WI38 (cell line): ENCODE measurements around the gene SYNGAP1.

Experiments
- H3K4me3 ChIP-seq: 2 replicates; pipeline ENCODE4 v1.5.1; 2011; ENCODE audit warnings: low read depth, mild to moderate bottlenecking, control low read depth, low read length
- TF ChIP-seq, protein P1 (sequence below): IDR thresholded peaks from 2 replicates; pipeline ENCODE4 v1.5.1; 2012; ENCODE audit warnings: low read depth, mild to moderate bottlenecking, control low read depth, low read length

Gene SYNGAP1

DNA sequence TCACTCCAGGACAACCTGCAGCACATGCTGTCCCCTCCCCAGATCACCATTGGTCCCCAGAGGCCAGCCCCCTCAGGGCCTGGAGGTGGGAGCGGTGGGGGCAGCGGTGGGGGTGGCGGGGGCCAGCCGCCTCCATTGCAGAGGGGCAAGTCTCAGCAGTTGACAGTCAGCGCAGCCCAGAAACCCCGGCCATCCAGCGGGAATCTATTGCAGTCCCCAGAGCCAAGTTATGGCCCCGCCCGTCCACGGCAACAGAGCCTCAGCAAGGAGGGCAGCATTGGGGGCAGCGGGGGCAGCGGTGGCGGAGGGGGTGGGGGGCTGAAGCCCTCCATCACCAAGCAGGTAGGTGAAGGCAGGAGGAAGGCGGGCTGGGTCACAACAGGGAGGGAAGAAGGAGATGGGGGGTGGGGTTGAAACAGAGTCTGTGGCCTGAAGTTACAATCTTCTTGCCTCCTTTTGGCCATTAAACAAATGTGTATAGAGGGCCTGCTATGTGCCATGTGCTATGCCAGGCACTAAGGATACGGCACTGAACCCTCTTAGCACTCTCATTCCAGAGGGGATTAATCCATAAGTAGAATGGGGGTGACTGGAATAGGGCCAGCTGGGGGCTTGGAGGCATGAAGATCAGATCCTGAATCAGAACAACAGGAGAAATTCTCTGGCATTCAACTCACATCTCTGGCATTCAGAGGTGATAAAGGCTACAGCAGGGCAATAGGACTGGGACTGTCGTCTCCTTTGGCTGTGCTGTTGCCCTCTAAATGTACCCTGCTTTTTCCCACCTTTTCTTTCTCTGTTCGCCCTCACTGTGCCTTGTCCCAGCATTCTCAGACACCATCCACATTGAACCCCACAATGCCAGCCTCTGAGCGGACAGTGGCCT, 24.0 kb downstream of the SYNGAP1 start:
- H3K4me3 ChIP-seq = no peak overlapping the region
- TF ChIP-seq, protein P1, sequence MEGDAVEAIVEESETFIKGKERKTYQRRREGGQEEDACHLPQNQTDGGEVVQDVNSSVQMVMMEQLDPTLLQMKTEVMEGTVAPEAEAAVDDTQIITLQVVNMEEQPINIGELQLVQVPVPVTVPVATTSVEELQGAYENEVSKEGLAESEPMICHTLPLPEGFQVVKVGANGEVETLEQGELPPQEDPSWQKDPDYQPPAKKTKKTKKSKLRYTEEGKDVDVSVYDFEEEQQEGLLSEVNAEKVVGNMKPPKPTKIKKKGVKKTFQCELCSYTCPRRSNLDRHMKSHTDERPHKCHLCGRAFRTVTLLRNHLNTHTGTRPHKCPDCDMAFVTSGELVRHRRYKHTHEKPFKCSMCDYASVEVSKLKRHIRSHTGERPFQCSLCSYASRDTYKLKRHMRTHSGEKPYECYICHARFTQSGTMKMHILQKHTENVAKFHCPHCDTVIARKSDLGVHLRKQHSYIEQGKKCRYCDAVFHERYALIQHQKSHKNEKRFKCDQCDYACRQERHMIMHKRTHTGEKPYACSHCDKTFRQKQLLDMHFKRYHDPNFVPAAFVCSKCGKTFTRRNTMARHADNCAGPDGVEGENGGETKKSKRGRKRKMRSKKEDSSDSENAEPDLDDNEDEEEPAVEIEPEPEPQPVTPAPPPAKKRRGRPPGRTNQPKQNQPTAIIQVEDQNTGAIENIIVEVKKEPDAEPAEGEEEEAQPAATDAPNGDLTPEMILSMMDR = no peak

DNA sequence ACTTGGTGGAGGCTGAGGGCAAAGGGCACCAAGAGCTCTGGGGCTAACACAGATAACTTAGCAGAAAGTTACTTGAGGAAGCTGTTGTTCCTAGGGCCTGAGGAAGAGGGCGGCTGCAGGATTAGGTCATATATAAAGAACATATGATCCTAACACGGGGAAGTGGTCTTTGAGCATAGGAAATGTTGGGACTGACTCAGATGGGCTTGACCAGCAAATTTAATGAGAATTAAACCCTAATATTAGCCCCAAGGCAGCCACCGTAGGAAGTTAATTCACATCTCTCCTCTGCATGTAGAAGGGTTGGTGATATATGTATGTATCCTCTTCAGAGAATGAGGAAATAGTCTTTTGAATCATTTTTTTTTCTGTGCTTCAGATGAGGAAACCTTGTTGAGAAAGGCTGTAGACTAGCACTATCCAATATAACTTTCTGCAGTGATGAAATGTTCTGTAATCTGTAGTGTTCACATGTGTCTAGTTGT, 25.3 kb downstream of the SYNGAP1 start:
- TF ChIP-seq, protein P1 = no peak
- H3K4me3 ChIP-seq = no peak overlapping the region

DNA sequence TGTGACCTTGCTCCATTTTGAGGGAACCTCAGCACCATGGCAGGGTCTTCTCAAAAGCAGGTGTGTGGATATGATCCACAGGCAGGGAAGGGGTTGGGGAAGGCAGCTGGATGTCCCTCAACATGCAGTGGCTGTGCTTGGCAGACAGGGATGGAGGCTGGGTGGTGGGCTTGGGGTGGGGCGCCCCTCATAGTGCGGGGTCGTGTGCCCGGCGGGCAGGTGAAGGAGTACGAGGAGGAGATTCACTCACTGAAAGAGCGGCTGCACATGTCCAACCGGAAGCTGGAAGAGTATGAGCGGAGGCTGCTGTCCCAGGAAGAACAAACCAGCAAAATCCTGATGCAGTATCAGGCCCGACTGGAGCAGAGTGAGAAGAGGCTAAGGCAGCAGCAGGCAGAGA, 26.5 kb downstream of the SYNGAP1 start:
- TF ChIP-seq, protein P1 = no peak

DNA sequence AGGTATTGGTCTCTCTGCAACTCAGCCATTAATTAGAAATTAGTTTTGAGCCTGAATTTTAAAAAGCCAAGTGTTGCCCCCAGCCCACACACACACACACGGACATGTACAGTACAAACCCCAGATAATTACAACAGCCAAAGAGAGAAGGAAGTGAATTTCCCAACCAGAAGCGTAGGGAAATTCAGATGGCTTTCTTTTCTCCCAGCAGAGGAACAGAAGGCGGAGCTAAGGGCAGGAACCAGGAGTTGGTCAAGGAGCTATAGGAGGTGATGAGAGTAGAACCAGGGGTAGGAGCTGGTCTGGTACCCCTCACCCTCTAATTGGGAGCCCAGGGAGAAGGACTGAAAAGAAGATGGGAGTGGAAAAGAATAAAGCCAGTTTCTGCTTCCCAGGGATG, 30.6 kb downstream of the SYNGAP1 start:
- no peak overlapping the region for H3K4me3 ChIP-seq
- TF ChIP-seq, protein P1 = no peak

More for the DNA sequence above, 26.5 kb downstream of the SYNGAP1 start:
- H3K4me3 ChIP-seq = no peak overlapping the region

DNA sequence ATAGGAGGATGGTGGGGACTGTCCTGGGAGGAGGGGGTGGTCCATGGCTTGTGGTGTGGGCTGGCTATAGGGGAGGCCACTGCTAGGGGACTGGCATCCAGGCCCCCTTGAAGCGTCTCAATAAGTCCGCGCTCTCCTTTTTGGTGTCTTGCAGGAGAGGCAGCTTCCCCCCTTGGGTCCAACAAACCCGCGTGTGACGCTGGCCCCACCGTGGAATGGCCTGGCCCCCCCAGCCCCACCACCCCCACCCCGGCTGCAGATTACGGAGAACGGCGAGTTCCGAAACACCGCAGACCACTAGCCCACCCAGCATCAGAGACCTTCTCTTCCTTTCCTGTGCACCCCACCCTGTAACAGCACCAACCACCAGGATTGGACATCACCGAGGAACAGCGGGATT, 31.7 kb downstream of the SYNGAP1 start:
- TF ChIP-seq, protein P1 = no peak
- no peak overlapping the region for H3K4me3 ChIP-seq

DNA sequence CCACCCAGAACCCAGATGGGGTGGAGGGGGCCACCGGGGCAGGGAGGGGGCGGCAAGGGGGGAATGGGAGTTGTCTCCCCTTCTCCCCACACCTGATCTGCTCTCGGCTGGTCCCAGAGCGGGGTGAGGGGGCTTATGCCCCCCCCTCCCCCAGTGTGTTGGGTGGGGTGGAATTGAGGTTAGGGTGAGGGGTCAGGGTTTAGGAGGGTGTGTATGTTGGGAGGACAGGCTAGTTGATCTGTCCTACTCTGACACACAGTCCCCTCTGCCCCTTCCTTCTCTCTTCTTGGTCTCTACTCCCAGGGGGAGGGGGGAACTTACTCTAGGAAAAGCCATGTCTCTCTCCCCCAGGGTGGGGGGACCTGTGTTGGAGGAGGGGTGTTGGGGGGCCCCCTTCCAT, 32.6 kb downstream of the SYNGAP1 start:
- H3K4me3 ChIP-seq = no peak overlapping the region
- TF ChIP-seq, protein P1 = no peak

DNA sequence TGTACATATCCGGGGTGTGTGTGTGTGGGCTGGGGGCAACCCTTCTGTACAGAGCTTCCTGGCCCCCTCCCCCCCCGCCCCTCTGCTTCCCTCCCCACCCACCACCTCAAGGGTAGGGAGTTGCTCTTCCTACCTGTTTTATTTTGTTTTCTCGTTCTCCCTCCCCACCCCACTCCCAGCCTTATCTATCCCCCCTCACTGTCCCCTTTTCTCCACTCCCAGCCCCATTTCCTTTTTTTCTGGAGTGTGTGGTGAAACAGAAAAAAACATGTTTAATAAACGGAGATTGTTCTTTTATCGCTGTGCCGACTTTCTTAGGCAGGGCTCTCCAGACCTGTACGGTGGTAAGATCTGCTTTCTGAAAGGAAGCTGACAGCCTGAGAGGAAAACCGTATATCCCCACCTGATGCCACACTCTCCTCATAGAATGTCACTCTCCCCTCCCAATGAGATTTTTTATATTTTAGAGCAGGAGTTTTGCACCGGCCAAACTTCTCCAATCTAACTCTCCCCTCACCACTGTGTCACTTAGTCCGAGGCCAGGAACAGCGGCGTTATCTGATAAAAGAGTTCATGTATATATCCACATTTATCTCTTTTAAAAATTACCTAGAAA, 33.6 kb downstream of the SYNGAP1 start:
- TF ChIP-seq, protein P1 = no peak

More for the DNA sequence above, 33.6 kb downstream of the SYNGAP1 start:
- peak overlapping the region; percentile 77 for H3K4me3 ChIP-seq
